PC-3 (cell line): ENCODE measurements around the gene PIK3C3.

Experiments used
- EZH2 ChIP-seq: fragments of 300-600 bp; sonication (generic); IDR thresholded peaks from one replicate; pipeline ENCODE4 v1.6.1; 2017; ENCODE audit warnings: antibody characterized with exemption, mild to moderate bottlenecking, low read length; ENCODE audit not compliant: unreplicated experiment
- TF ChIP-seq, protein P1 (sequence below): fragments of 300-600 bp; sonication (generic); conservative IDR thresholded peaks from 2 replicates; pipeline ENCODE4 v1.5.1; 2017; ENCODE audit warnings: antibody characterized with exemption, low read depth, mild to moderate bottlenecking, low read length

DNA sequence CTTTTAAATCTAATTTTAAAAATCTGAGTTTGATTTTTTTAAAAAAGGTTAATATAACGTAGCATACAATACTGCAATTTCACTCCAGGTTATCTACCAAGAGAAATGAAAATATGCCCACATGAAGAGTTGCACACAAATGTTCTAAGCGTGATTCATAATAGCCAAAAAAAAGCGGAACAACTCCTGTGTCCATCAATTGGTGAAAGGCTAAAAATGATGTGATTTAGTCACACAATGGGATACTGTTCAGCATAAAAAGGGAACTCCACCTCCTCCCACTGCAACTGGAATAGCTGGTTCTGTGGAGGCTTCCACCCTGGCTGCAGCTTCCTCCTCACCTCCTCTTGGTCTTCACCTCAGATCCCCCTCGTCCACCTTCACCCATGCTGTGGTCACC is 132.8 kb downstream of the PIK3C3 start:
- no peak for TF ChIP-seq EZH2
- TF ChIP-seq, protein P1, sequence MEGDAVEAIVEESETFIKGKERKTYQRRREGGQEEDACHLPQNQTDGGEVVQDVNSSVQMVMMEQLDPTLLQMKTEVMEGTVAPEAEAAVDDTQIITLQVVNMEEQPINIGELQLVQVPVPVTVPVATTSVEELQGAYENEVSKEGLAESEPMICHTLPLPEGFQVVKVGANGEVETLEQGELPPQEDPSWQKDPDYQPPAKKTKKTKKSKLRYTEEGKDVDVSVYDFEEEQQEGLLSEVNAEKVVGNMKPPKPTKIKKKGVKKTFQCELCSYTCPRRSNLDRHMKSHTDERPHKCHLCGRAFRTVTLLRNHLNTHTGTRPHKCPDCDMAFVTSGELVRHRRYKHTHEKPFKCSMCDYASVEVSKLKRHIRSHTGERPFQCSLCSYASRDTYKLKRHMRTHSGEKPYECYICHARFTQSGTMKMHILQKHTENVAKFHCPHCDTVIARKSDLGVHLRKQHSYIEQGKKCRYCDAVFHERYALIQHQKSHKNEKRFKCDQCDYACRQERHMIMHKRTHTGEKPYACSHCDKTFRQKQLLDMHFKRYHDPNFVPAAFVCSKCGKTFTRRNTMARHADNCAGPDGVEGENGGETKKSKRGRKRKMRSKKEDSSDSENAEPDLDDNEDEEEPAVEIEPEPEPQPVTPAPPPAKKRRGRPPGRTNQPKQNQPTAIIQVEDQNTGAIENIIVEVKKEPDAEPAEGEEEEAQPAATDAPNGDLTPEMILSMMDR: no peak
